Immature natural killer cell (primary cell): ENCODE results near the gene IRAK4. TPM values are rescaled to one million over a fixed set of nuclear protein-coding genes. Genes with fewer than 3 reads are reported as not detected.
A peak's percentile ranks its signal among the peaks of the same experiment; 100 is the strongest.
"Not testable (repeated sequence)": the region's sequence is repeated elsewhere in the genome, so short reads cannot be mapped to it uniquely, and the experiment has no call there.

Source experiments
- DNase-seq, 3 donors: peaks; one replicate each; pipeline ENCODE4 v3.0.0; 2022; ENCODE audit warnings: mixed read lengths in 1 of 3
- H3K27ac Mint-ChIP-seq, 6 donors: one replicate each; pipeline ENCODE4 v1.8.0; 2020; ENCODE audit warnings: mixed read lengths in 6 of 6, mild to moderate bottlenecking in 5 of 6, inconsistent platforms in 4 of 6, moderate library complexity in 3 of 6
- H3K27me3 Mint-ChIP-seq, 3 donors: one replicate each; pipeline ENCODE4 v1.8.0; 2020 to 2021; ENCODE audit warnings: low read depth in 3 of 3, mild to moderate bottlenecking in 3 of 3, mixed read lengths in 3 of 3, moderate library complexity in 3 of 3, inconsistent platforms in 1 of 3
- H3K36me3 Mint-ChIP-seq, 3 donors: one replicate each; pipeline ENCODE4 v1.8.0; 2020; ENCODE audit warnings: mixed read lengths in 3 of 3, inconsistent platforms in 2 of 3, mild to moderate bottlenecking in 2 of 3
- H3K4me1 Mint-ChIP-seq, 2 donors: one replicate each; pipeline ENCODE4 v1.8.0; 2020; ENCODE audit warnings: inconsistent platforms in 2 of 2, mild to moderate bottlenecking in 2 of 2, mixed read lengths in 2 of 2, moderate library complexity in 1 of 2
- H3K4me3 Mint-ChIP-seq, 5 donors: one replicate each; pipeline ENCODE4 v1.8.0; 2020; ENCODE audit warnings: mild to moderate bottlenecking in 5 of 5, mixed read lengths in 5 of 5, inconsistent platforms in 3 of 5, moderate library complexity in 3 of 5
- H3K9me3 Mint-ChIP-seq, 6 donors: one replicate each; pipeline ENCODE4 v1.8.0; 2020; ENCODE audit warnings: mild to moderate bottlenecking in 6 of 6, mixed read lengths in 6 of 6, inconsistent platforms in 4 of 6, moderate library complexity in 3 of 6
- polyA plus RNA-seq, 3 donors: library from polyadenylated mRNA; unstranded; fragments of 300-500 nt; fragmentation: Illumina TruSeq; gene quantifications; one replicate each; pipeline ENCODE4 v1.2.3, GENCODE V29; 2021

The IRAK4 gene
- polyA plus RNA-seq, 3 donors from 2014 or later: 26.8 to 45.4 (median 39.3) TPM

GRCh38 chr12:43750814-43751213 lies 7.9 kb upstream of the IRAK4 start:
- H3K27ac Mint-ChIP-seq: no peak overlapping the region
- no peak for DNase-seq
- H3K36me3 Mint-ChIP-seq: peaks cover 25 to 45% (median 28%) of the 10 kb centered on the region in 3 donors
- no peaks in the 10 kb centered on the region for H3K27me3 Mint-ChIP-seq
- H3K4me1 Mint-ChIP-seq: peaks cover 5 to 44% of the 10 kb centered on the region in 2 donors
- peaks cover 0 to 2% (median 0%) of the 10 kb centered on the region in 6 donors for H3K9me3 Mint-ChIP-seq
- no peak overlapping the region for H3K4me3 Mint-ChIP-seq

GRCh38 chr12:43751360-43751759 lies 7.4 kb upstream of the IRAK4 start:
- Mint-ChIP-seq H3K4me1 (peaks cover 6 to 48% of the 10 kb centered on the region in 2 donors), H3K36me3 (peaks cover 25 to 40% (median 25%) of the 10 kb centered on the region in 3 donors)
- not testable (repeated sequence) for H3K27ac Mint-ChIP-seq, DNase-seq, H3K9me3 Mint-ChIP-seq, H3K27me3 Mint-ChIP-seq, H3K4me3 Mint-ChIP-seq

- H3K4me3 Mint-ChIP-seq: no peak overlapping the region
- no peak overlapping the region for H3K27ac Mint-ChIP-seq
- no peak for DNase-seq
- peaks cover 0 to 2% (median 0%) of the 10 kb centered on the region in 6 donors for H3K9me3 Mint-ChIP-seq
- H3K4me1 Mint-ChIP-seq: peaks cover 27 to 69% of the 10 kb centered on the region in 2 donors
- peaks cover 19 to 36% (median 25%) of the 10 kb centered on the region in 3 donors for H3K36me3 Mint-ChIP-seq
- peaks cover 3 to 13% (median 9%) of the 10 kb centered on the region in 3 donors for H3K27me3 Mint-ChIP-seq
Measured at GRCh38 chr12:43754015-43754414, 4.7 kb upstream of the IRAK4 start.

GRCh38 chr12:43758247-43758727 lies 464 bp upstream of the IRAK4 start:
- H3K4me1 Mint-ChIP-seq: peaks cover 64 to 90% of the 10 kb centered on the region in 2 donors

GRCh38 chr12:43760396-43760795 lies 1.6 kb downstream of the IRAK4 start:
- peak overlapping the region; percentile 96 to 98 (median 98) for H3K4me3 Mint-ChIP-seq
- no peaks in the 10 kb centered on the region for H3K9me3 Mint-ChIP-seq
- H3K36me3 Mint-ChIP-seq: no peaks in the 10 kb centered on the region
- no peak for DNase-seq
- H3K27ac Mint-ChIP-seq: peak overlapping the region; percentile 98 to 100 (median 100)
- H3K4me1 Mint-ChIP-seq: peaks cover 72 to 75% of the 10 kb centered on the region in 2 donors
- peaks cover 7 to 20% (median 13%) of the 10 kb centered on the region in 3 donors for H3K27me3 Mint-ChIP-seq

More at GRCh38 chr12:43758247-43758727, 464 bp upstream of the IRAK4 start:
- Mint-ChIP-seq H3K27me3 (peaks cover 7 to 20% (median 13%) of the 10 kb centered on the region in 3 donors), H3K27ac (peak overlapping the region; percentile 98 to 100 (median 100)), H3K9me3 (no peaks in the 10 kb centered on the region), H3K4me3 (peak overlapping the region; percentile 96 to 98 (median 98)), H3K36me3 (peaks cover 10 to 19% (median 14%) of the 10 kb centered on the region in 3 donors)
- no peak for DNase-seq

GRCh38 chr12:43761500-43761899 lies 2.7 kb downstream of the IRAK4 start:
- Mint-ChIP-seq H3K4me1 (peaks cover 65 to 70% of the 10 kb centered on the region in 2 donors), H3K36me3 (no peaks in the 10 kb centered on the region), H3K4me3 (peak overlapping the region; percentile 46 to 98 (median 59)), H3K9me3 (no peaks in the 10 kb centered on the region), H3K27ac (peak overlapping the region; percentile 33 to 70 (median 64)), H3K27me3 (peaks cover 7 to 20% (median 13%) of the 10 kb centered on the region in 3 donors)
- DNase-seq: no peak

GRCh38 chr12:43762596-43762995 lies 3.8 kb downstream of the IRAK4 start:
- peaks cover 59 to 64% of the 10 kb centered on the region in 2 donors for H3K4me1 Mint-ChIP-seq
- H3K27ac Mint-ChIP-seq: peak overlapping the region in 3 of 6 donors; percentile 23 to 46 (median 39)
- H3K4me3 Mint-ChIP-seq: peak overlapping the region in 2 of 5 donors; percentile 4 to 59
- no peaks in the 10 kb centered on the region for H3K36me3 Mint-ChIP-seq
- DNase-seq: no peak
- no peaks in the 10 kb centered on the region for H3K9me3 Mint-ChIP-seq
- peaks cover 7 to 18% (median 13%) of the 10 kb centered on the region in 3 donors for H3K27me3 Mint-ChIP-seq

- no peak for DNase-seq
- H3K4me3 Mint-ChIP-seq: no peak overlapping the region
- H3K27me3 Mint-ChIP-seq: peaks cover 5 to 9% (median 6%) of the 10 kb centered on the region in 3 donors
- peak overlapping the region in 3 of 6 donors; percentile 4 to 66 (median 65) for H3K27ac Mint-ChIP-seq
- no peaks in the 10 kb centered on the region for H3K9me3 Mint-ChIP-seq
- peaks cover 0 to 6% (median 0%) of the 10 kb centered on the region in 3 donors for H3K36me3 Mint-ChIP-seq
- peaks cover 49 to 53% of the 10 kb centered on the region in 2 donors for H3K4me1 Mint-ChIP-seq
Measured at GRCh38 chr12:43763769-43764168, 5.0 kb downstream of the IRAK4 start.

GRCh38 chr12:43764528-43764927 lies 5.8 kb downstream of the IRAK4 start:
- Mint-ChIP-seq H3K9me3 (no peaks in the 10 kb centered on the region), H3K36me3 (peaks cover 0 to 8% (median under 1%) of the 10 kb centered on the region in 3 donors), H3K4me3 (no peak overlapping the region), H3K4me1 (peaks cover 42 to 46% of the 10 kb centered on the region in 2 donors), H3K27me3 (peaks cover 0 to 3% (median 0%) of the 10 kb centered on the region in 3 donors), H3K27ac (peak overlapping the region in 1 of 6 donors; percentile 7)
- DNase-seq: no peak

- Mint-ChIP-seq H3K4me1 (peaks cover 32 to 42% of the 10 kb centered on the region in 2 donors), H3K27ac (no peak overlapping the region), H3K36me3 (peaks cover 6 to 23% (median 14%) of the 10 kb centered on the region in 3 donors), H3K9me3 (no peaks in the 10 kb centered on the region), H3K27me3 (no peaks in the 10 kb centered on the region), H3K4me3 (no peak overlapping the region)
- no peak for DNase-seq
Measured at GRCh38 chr12:43766291-43766690, 7.5 kb downstream of the IRAK4 start.

GRCh38 chr12:43776498-43776897 lies 17.7 kb downstream of the IRAK4 start:
- H3K4me3 Mint-ChIP-seq: no peak overlapping the region
- no peaks in the 10 kb centered on the region for H3K27me3 Mint-ChIP-seq
- peaks cover 12 to 32% (median 22%) of the 10 kb centered on the region in 3 donors for H3K36me3 Mint-ChIP-seq
- no peak for DNase-seq
- H3K27ac Mint-ChIP-seq: no peak overlapping the region
- H3K9me3 Mint-ChIP-seq: no peaks in the 10 kb centered on the region
- peaks cover 2 to 7% of the 10 kb centered on the region in 2 donors for H3K4me1 Mint-ChIP-seq

- Mint-ChIP-seq H3K4me1 (no peaks in the 10 kb centered on the region), H3K27me3 (no peaks in the 10 kb centered on the region), H3K27ac (no peak overlapping the region), H3K9me3 (no peaks in the 10 kb centered on the region), H3K36me3 (peaks cover 12 to 37% (median 18%) of the 10 kb centered on the region in 3 donors), H3K4me3 (no peak overlapping the region)
- DNase-seq: no peak
Measured at GRCh38 chr12:43786899-43787693, 28.3 kb downstream of the IRAK4 start.

GRCh38 chr12:43789941-43790340 lies 31.2 kb downstream of the IRAK4 start:
- no peak for DNase-seq
- no peaks in the 10 kb centered on the region for H3K4me1 Mint-ChIP-seq
- no peaks in the 10 kb centered on the region for H3K27me3 Mint-ChIP-seq
- H3K4me3 Mint-ChIP-seq: no peak overlapping the region
- peaks cover 3 to 28% (median 16%) of the 10 kb centered on the region in 3 donors for H3K36me3 Mint-ChIP-seq
- peak overlapping the region in 3 of 6 donors; percentile 13 to 69 (median 21) for H3K27ac Mint-ChIP-seq
- no peaks in the 10 kb centered on the region for H3K9me3 Mint-ChIP-seq

- H3K36me3 Mint-ChIP-seq: peaks cover 15 to 33% (median 27%) of the 10 kb centered on the region in 3 donors
- H3K4me3 Mint-ChIP-seq: no peak overlapping the region
- H3K27me3 Mint-ChIP-seq: no peaks in the 10 kb centered on the region
- H3K27ac Mint-ChIP-seq: peak overlapping the region in 1 of 6 donors; percentile 39
- peaks cover 0 to 3% of the 10 kb centered on the region in 2 donors for H3K4me1 Mint-ChIP-seq
- H3K9me3 Mint-ChIP-seq: no peaks in the 10 kb centered on the region
- DNase-seq: no peak
Measured at GRCh38 chr12:43795716-43796280, 37.0 kb downstream of the IRAK4 start.
